ENCODE data around the gene ANKRD7. TPM values are rescaled to one million over a fixed set of nuclear protein-coding genes. Genes with fewer than 3 reads are reported as not detected.

ANKRD7 gene
- total and polyA plus RNA-seq, 4 donors, result 0.42 TPM; not detected in 3

DNA sequence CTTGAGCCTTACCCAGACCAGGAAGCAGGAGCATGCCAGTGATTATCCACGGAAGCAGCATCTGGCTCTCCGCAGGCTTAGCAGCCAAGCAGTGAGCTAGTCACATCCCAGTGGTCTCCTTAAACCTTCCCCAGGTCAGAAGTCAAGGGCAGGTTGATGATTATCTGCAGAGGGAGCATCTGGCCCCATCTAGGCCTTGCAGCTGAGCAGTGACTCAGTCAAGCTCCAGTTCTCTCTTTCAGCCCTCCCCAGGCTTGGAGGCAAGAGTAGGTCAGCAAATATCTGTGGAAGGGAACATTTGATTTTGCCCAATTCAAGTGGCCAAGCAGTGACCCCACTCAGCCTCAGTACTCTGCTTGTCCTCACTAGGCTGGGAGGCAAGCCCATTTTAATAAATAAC is 61.6 kb downstream of the ANKRD7 start:
- Histone ChIP-seq H3K36me3 (ENCODE audit: control insufficient read depth in 4 of 4, insufficient read depth in 3 of 4, low read depth in 1 of 4, low read length in 3 of 4) (no peaks in the 10 kb centered on the region), H3K9me3 (ENCODE audit: control insufficient read depth in 4 of 4, low read length in 3 of 4) (peaks cover 0 to 2% (median 0%) of the 10 kb centered on the region in 4 donors), H3K27me3 (ENCODE audit: control insufficient read depth in 4 of 4, insufficient read depth in 4 of 4, low read length in 3 of 4) (peaks cover 0 to 3% (median 2%) of the 10 kb centered on the region in 4 donors), H3K4me1 (ENCODE audit: control insufficient read depth in 4 of 4, insufficient read depth in 4 of 4, low read length in 3 of 4) (no peaks in the 10 kb centered on the region), H3K9ac (ENCODE audit: low read depth in 1 of 2, low read length in 2 of 2) (no peak overlapping the region), H3K4me3 (ENCODE audit: low read depth in 1 of 3, low read length in 3 of 3) (no peak overlapping the region), H3K27ac (ENCODE audit: low read depth in 1 of 2, low read length in 2 of 2) (no peak overlapping the region)
- DNase-seq (ENCODE audit: low spot score), result no peak
- 96% methylated on average over 2 of the region's 2 CpGs for WGBS
- TF ChIP-seq SP1 (IDR thresholded peaks at IDR 0.05), result no peak
- no peak for TF ChIP-seq NR2F2 (IDR thresholded peaks at IDR 0.05)
- no peak for TF ChIP-seq EGR1 (IDR thresholded peaks at IDR 0.05; ENCODE audit: low read depth in 2 of 2)

- no peak overlapping the region for H3K9ac ChIP-seq (ENCODE audit: low read depth in 1 of 2, low read length in 2 of 2)
- H3K9me3 ChIP-seq (ENCODE audit: control insufficient read depth in 4 of 4, low read length in 3 of 4), result peaks cover 0 to 2% (median 0%) of the 10 kb centered on the region in 4 donors
- DNase-seq (ENCODE audit: low spot score), result no peak
- no peaks in the 10 kb centered on the region for H3K4me1 ChIP-seq (ENCODE audit: control insufficient read depth in 4 of 4, insufficient read depth in 4 of 4, low read length in 3 of 4)
- no peak overlapping the region for H3K4me3 ChIP-seq (ENCODE audit: low read depth in 1 of 3, low read length in 3 of 3)
- H3K27ac ChIP-seq (ENCODE audit: low read depth in 1 of 2, low read length in 2 of 2), result no peak overlapping the region
- peaks cover 0 to 3% (median 2%) of the 10 kb centered on the region in 4 donors for H3K27me3 ChIP-seq (ENCODE audit: control insufficient read depth in 4 of 4, insufficient read depth in 4 of 4, low read length in 3 of 4)
- TF ChIP-seq HNF4G (IDR thresholded peaks at IDR 0.05), result no peak
- TF ChIP-seq YY1 (IDR thresholded peaks at IDR 0.05), result no peak
- TF ChIP-seq TAF1 (conservative IDR thresholded peaks at IDR 0.05), result no peak
- TF ChIP-seq FOXA2 (IDR thresholded peaks at IDR 0.05), result no peak
- no peak for TF ChIP-seq HNF4A (conservative IDR thresholded peaks at IDR 0.05)
- no peak for TF ChIP-seq JUND (IDR thresholded peaks at IDR 0.05)
- TF ChIP-seq REST (IDR thresholded peaks at IDR 0.05), result no peak
- TF ChIP-seq CTCF (IDR thresholded peaks at IDR 0.05; ENCODE audit: low read depth, low read length, missing input control), result no peak
- TF ChIP-seq MAX (IDR thresholded peaks at IDR 0.05), result no peak
- no peak for TF ChIP-seq FOXA1 (IDR thresholded peaks at IDR 0.05)
- no peak for TF ChIP-seq EGR1 (IDR thresholded peaks at IDR 0.05; ENCODE audit: low read depth in 2 of 2)
- TF ChIP-seq GABPA (IDR thresholded peaks at IDR 0.05 in 1 of 2, conservative IDR thresholded peaks at IDR 0.05 in 1 of 2), result no peak
- TF ChIP-seq, protein P1, sequence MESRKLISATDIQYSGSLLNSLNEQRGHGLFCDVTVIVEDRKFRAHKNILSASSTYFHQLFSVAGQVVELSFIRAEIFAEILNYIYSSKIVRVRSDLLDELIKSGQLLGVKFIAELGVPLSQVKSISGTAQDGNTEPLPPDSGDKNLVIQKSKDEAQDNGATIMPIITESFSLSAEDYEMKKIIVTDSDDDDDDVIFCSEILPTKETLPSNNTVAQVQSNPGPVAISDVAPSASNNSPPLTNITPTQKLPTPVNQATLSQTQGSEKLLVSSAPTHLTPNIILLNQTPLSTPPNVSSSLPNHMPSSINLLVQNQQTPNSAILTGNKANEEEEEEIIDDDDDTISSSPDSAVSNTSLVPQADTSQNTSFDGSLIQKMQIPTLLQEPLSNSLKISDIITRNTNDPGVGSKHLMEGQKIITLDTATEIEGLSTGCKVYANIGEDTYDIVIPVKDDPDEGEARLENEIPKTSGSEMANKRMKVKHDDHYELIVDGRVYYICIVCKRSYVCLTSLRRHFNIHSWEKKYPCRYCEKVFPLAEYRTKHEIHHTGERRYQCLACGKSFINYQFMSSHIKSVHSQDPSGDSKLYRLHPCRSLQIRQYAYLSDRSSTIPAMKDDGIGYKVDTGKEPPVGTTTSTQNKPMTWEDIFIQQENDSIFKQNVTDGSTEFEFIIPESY (IDR thresholded peaks at IDR 0.05), result no peak
- TF ChIP-seq, protein P2, sequence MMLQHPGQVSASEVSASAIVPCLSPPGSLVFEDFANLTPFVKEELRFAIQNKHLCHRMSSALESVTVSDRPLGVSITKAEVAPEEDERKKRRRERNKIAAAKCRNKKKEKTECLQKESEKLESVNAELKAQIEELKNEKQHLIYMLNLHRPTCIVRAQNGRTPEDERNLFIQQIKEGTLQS (IDR thresholded peaks at IDR 0.05), result no peak
- TF ChIP-seq SP1 (IDR thresholded peaks at IDR 0.05), result no peak
- TF ChIP-seq RAD21 (IDR thresholded peaks at IDR 0.05), result no peak
- TF ChIP-seq NR2F2 (IDR thresholded peaks at IDR 0.05), result no peak
- no peaks in the 10 kb centered on the region for H3K36me3 ChIP-seq (ENCODE audit: control insufficient read depth in 4 of 4, insufficient read depth in 3 of 4, low read depth in 1 of 4, low read length in 3 of 4)
Measured at GRCh38 chr7:118288098-118288497, 63.6 kb downstream of the ANKRD7 start.

Data from liver (tissue), 9 donors.